Upper lobe of left lung (tissue), 6 donors: ENCODE measurements around the gene SLC25A46. TPM values are rescaled to one million over a fixed set of nuclear protein-coding genes. Genes with fewer than 3 reads are reported as not detected.

ENCODE experiments used
- ATAC-seq, 2 donors: fragments of 200-7000 bp; cut with Tn5 transposase; one replicate each; pipeline ENCODE4 v1.9.1; 2022; ENCODE audit warnings: mild to moderate bottlenecking in 2 of 2, moderate library complexity in 2 of 2; ENCODE audit not compliant: low FRiP score in 2 of 2
- DNase-seq, 2 donors: peaks; one replicate each; pipeline ENCODE4 v3.0.0-alpha.2; 2019 to 2020
- H3K27ac ChIP-seq, 4 donors: fragments of 200-600 bp; sonication (generic); one replicate each; pipeline ENCODE4 v1.5.1; 2016 to 2019
- H3K27me3 ChIP-seq, 4 donors: fragments of 200-600 bp; sonication (generic); one replicate each; pipeline ENCODE4 v1.5.1; 2017 to 2019
- H3K36me3 ChIP-seq, 4 donors: fragments of 200-600 bp; sonication (generic); one replicate each; pipeline ENCODE4 v1.5.1; 2016 to 2019
- H3K4me1 ChIP-seq, 4 donors: fragments of 200-600 bp; sonication (generic); one replicate each; pipeline ENCODE4 v1.5.1; 2018 to 2019
- H3K4me3 ChIP-seq, 4 donors: fragments of 200-600 bp; sonication (generic); one replicate each; pipeline ENCODE4 v1.5.1; 2017 to 2019; ENCODE audit warnings: mild to moderate bottlenecking in 2 of 4, moderate library complexity in 1 of 4
- H3K9me3 ChIP-seq, 4 donors: fragments of 200-600 bp; sonication (generic); one replicate each; pipeline ENCODE4 v1.5.1; 2018 to 2019
- EP300 ChIP-seq, 4 donors: sonication (generic); formaldehyde crosslinking; IDR thresholded peaks; one replicate each; pipeline ENCODE4 v1.5.1; 2017; ENCODE audit warnings: antibody characterized with exemption in 4 of 4, control low read depth in 2 of 4
- POLR2A ChIP-seq, 4 donors: fragments of 450-650 bp; IDR thresholded peaks; one replicate each; pipeline ENCODE4 v1.5.1; 2016 to 2017; ENCODE audit warnings: antibody characterized with exemption in 4 of 4, mild to moderate bottlenecking in 2 of 4
- POLR2AphosphoS5 ChIP-seq, 2 donors: sonication (generic); formaldehyde crosslinking; IDR thresholded peaks; one replicate each; pipeline ENCODE4 v1.5.1; 2017; ENCODE audit warnings: antibody characterized with exemption in 2 of 2
- WGBS, 2 donors: methylation state at CpG; one replicate each; pipeline ENCODE4 v1.1.5; 2017 to 2018; 5-methylcytosine and 5-hydroxymethylcytosine counted together
- total RNA-seq, 6 donors: library from RNA; depleted of rRNA in 4 of 6; stranded (reverse); fragments of >200 nt in 4 of 6; gene quantifications; one replicate each; pipeline versions ENCODE4 v1.1.0 to v1.2.1, GENCODE V29; 2016 to 2021
- TF ChIP-seq, protein P1 (sequence below), 6 experiments: fragments of 450-650 bp in 4 of 6; fragments of 200-600 bp in 2 of 6; sonication (generic) in 2 of 6; IDR thresholded peaks; one replicate each; pipeline ENCODE4 v1.5.1; 2016 to 2019; ENCODE audit warnings: antibody characterized with exemption in 6 of 6
- donor health status: DM: no; HTN: no; CAD: no; lungs with moderate emphysema.
- donor health status: DM: no; HTN: yes; CAD: no; lungs with severe emphysema.

SLC25A46 gene
- total RNA-seq, 6 donors from 2014 or later = 18.0 to 51.8 (median 43.4) TPM

DNA sequence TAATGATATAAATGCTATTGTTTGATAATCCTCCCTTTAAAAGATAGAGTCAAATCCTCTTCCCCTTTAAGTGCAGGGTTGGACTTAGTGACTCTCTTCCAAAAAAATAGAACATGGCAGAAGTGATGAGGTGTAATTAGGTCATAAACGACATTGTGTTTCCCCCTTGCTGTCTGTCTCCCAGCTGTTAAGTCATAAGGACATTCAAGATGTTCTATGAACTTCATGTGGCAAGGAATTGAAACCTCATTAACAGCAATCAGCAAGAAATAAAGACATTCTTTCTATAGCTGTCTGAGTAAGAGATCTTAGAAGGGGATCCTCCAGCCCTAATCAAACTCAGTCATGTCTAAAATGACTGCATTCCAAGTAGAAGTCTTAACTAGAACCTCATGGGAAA, 3.3 kb upstream of the SLC25A46 start:
- Histone ChIP-seq H3K27me3 (no peaks in the 10 kb centered on the region), H3K36me3 (no peaks in the 10 kb centered on the region), H3K4me3 (no peak overlapping the region), H3K4me1 (peaks cover 10 to 16% (median 13%) of the 10 kb centered on the region in 4 donors), H3K9me3 (no peaks in the 10 kb centered on the region), H3K27ac (no peak overlapping the region)
- 40 to 51% methylated on average over 1 of the region's 1 CpG for WGBS, 2 donors
- TF ChIP-seq POLR2A (IDR thresholded peaks at IDR 0.05) (no peak), POLR2AphosphoS5 (IDR thresholded peaks at IDR 0.05) (no peak), EP300 (IDR thresholded peaks at IDR 0.05) (no peak)
- TF ChIP-seq, protein P1, sequence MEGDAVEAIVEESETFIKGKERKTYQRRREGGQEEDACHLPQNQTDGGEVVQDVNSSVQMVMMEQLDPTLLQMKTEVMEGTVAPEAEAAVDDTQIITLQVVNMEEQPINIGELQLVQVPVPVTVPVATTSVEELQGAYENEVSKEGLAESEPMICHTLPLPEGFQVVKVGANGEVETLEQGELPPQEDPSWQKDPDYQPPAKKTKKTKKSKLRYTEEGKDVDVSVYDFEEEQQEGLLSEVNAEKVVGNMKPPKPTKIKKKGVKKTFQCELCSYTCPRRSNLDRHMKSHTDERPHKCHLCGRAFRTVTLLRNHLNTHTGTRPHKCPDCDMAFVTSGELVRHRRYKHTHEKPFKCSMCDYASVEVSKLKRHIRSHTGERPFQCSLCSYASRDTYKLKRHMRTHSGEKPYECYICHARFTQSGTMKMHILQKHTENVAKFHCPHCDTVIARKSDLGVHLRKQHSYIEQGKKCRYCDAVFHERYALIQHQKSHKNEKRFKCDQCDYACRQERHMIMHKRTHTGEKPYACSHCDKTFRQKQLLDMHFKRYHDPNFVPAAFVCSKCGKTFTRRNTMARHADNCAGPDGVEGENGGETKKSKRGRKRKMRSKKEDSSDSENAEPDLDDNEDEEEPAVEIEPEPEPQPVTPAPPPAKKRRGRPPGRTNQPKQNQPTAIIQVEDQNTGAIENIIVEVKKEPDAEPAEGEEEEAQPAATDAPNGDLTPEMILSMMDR (IDR thresholded peaks at IDR 0.05) = no peak
- DNase-seq = no peak
- no peak for ATAC-seq

DNA sequence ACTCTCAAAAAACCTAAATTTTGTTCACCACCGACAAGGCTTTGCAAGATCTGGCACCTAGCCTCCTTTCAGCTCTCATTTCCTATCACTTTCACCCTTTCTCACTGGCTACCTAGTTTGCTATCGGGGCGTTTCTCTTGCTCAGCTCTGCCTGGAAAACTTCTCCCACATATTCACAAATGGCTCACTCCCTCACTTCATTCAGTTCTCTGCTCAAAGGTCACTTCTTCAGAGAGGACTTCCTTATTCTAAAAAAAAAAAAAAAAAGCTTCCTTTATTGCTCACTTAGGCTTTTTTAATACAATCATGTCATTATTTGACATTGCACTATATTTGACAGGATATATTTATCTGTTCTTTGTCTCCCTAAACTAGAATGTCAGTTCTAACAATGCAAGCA, 2.1 kb upstream of the SLC25A46 start:
- 74 to 79% methylated on average over 3 of the region's 3 CpGs for WGBS, 2 donors
- H3K36me3 ChIP-seq = no peaks in the 10 kb centered on the region
- no peak overlapping the region for H3K4me3 ChIP-seq
- H3K27me3 ChIP-seq = no peaks in the 10 kb centered on the region
- no peaks in the 10 kb centered on the region for H3K9me3 ChIP-seq
- no peak for ATAC-seq
- DNase-seq = no peak
- TF ChIP-seq POLR2AphosphoS5 (IDR thresholded peaks at IDR 0.05) (no peak), POLR2A (IDR thresholded peaks at IDR 0.05) (no peak), EP300 (IDR thresholded peaks at IDR 0.05) (no peak)
- TF ChIP-seq, protein P1 (IDR thresholded peaks at IDR 0.05) = no peak
- no peak overlapping the region for H3K27ac ChIP-seq
- peaks cover 10 to 18% (median 15%) of the 10 kb centered on the region in 4 donors for H3K4me1 ChIP-seq

DNA sequence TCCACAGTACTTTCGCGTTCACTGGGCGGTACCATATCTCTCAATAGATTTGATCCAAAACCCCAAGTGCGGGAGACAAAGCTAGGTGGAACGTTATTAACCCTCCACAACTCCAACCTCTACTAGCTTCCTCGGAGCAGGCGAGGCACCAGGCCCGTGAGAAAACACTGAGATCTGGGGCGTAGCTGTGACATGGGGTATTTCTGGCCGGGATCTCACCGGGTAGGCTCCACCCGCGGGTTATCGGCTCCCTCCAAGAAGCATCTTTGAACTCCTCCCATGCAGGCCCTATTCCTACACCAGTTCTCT, 350 bp upstream of the SLC25A46 start:
- peak overlapping the region; percentile 84 to 95 (median 91) for H3K27ac ChIP-seq
- peak overlapping the region; percentile 74 to 99 (median 90) for H3K4me3 ChIP-seq
- H3K4me1 ChIP-seq = peaks cover 10 to 18% (median 15%) of the 10 kb centered on the region in 4 donors
- WGBS, 2 donors = 0 to 1% methylated on average over 14 of the region's 14 CpGs
- TF ChIP-seq EP300 (IDR thresholded peaks at IDR 0.05) (no peak), POLR2AphosphoS5 (IDR thresholded peaks at IDR 0.05) (no peak), POLR2A (IDR thresholded peaks at IDR 0.05) (no peak)
- TF ChIP-seq, protein P1 (IDR thresholded peaks at IDR 0.05) = no peak
- no peaks in the 10 kb centered on the region for H3K27me3 ChIP-seq
- DNase-seq = no peak
- H3K9me3 ChIP-seq = no peaks in the 10 kb centered on the region
- peak; percentile 76 to 84 for ATAC-seq
- no peaks in the 10 kb centered on the region for H3K36me3 ChIP-seq

DNA sequence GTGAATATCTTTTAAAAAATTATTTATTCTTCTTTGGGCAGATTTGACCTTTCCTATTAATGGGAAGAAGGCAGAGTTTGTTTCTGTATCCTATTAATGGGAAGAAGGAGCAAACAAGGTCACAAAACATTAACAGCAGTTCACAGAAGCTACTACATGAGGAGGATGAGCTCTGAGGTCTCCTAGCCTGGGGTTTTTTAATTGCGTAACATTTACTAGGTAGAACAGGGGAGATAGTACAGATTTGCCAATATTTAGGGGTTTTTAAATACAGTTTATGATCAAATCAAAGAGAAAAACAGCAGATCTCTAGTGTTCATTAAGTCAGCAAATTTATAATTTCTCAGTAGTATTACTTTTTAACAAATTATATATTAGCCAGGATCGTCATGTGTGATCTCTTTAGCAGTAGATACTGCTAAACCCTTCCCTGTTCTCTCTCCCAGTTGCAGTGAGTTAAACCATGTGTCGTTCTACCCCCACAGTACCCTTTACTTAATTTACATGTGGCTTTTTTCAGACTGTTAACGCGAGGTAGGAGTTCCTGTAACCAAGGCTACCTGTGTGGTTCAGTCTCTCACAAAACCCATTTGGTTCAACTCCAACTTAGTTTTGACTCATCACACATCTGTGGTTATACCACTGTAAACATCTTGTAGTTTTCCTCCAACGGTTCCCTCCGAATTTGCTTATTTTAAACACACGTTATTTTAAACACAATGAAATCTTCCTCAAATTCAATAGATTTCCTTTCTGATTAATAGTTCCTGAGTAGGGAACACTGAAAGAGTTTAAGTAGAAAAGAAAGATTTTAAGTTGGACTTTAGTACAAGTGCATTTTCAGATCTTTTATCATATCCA, 13.3 kb downstream of the SLC25A46 start:
- peaks cover 3 to 40% (median 6%) of the 10 kb centered on the region in 4 donors for H3K36me3 ChIP-seq
- DNase-seq = no peak
- H3K27ac ChIP-seq = no peak overlapping the region
- TF ChIP-seq, protein P1 (IDR thresholded peaks at IDR 0.05) = no peak
- TF ChIP-seq POLR2AphosphoS5 (IDR thresholded peaks at IDR 0.05) (no peak), EP300 (IDR thresholded peaks at IDR 0.05) (no peak), POLR2A (IDR thresholded peaks at IDR 0.05) (no peak)
- H3K4me1 ChIP-seq = no peaks in the 10 kb centered on the region
- H3K9me3 ChIP-seq = no peaks in the 10 kb centered on the region
- H3K27me3 ChIP-seq = no peaks in the 10 kb centered on the region
- WGBS, 2 donors = 74 to 75% methylated on average over 8 of the region's 8 CpGs
- no peak overlapping the region for H3K4me3 ChIP-seq
- no peak for ATAC-seq

DNA sequence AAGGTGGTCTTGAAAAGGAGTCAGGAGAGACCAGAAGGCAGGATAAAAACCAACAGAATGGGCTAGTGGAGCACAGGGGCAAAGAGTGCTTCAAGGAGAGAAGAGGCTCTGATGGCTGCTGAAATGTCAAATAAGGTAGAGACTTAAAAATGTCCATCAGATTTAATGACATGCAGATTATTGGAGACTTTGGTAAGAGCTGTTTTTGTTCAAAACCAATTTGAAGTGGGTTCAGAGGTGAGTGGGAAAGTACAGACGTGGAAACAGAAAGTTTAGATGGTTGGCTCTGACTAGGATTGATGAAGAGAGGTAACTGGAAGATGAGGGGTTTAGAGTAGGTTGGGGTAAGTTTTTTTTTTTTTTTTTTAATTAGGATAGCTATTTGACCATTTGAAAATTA, 14.1 kb downstream of the SLC25A46 start:
- peaks cover 3 to 40% (median 4%) of the 10 kb centered on the region in 4 donors for H3K36me3 ChIP-seq
- H3K4me3 ChIP-seq = no peak overlapping the region
- H3K4me1 ChIP-seq = no peaks in the 10 kb centered on the region
- ATAC-seq (no peak), DNase-seq (no peak)
- H3K27me3 ChIP-seq = no peaks in the 10 kb centered on the region
- no peaks in the 10 kb centered on the region for H3K9me3 ChIP-seq
- 73 to 81% methylated on average over 1 of the region's 1 CpG for WGBS, 2 donors
- no peak for TF ChIP-seq EP300 (IDR thresholded peaks at IDR 0.05)
- TF ChIP-seq POLR2A (IDR thresholded peaks at IDR 0.05) = no peak
- no peak for TF ChIP-seq POLR2AphosphoS5 (IDR thresholded peaks at IDR 0.05)
- TF ChIP-seq, protein P1 (IDR thresholded peaks at IDR 0.05) = no peak
- no peak overlapping the region for H3K27ac ChIP-seq
